Measurements from ENCODE around the gene ADAM12.

- TF ChIP-seq YY1 (IDR thresholded peaks at IDR 0.05; ENCODE audit: insufficient read depth, insufficient read length), result no peak
- no peak for TF ChIP-seq SUZ12 (IDR thresholded peaks at IDR 0.05; ENCODE audit: extremely low read depth, insufficient read depth, insufficient read length)
These were observed 393.7 kb downstream of the ADAM12 start for GRCh38 chr10:125994601-125995000.

All from NT2/D1 (cell line).